Endothelial cell of umbilical vein (primary cell): Measurements from ENCODE around the gene ZBTB6.

Source experiments
- EZH2 ChIP-seq: IDR thresholded peaks from 2 replicates; pipeline ENCODE4 v1.6.1; 2012; ENCODE audit warnings: borderline replicate concordance, low read depth, mild to moderate bottlenecking, moderate library complexity, low read length, inconsistent platforms; ENCODE audit not compliant: severe bottlenecking
- JUN ChIP-seq: IDR thresholded peaks from 2 replicates; pipeline ENCODE4 v1.6.1; 2011; ENCODE audit warnings: borderline replicate concordance, low read depth; ENCODE audit not compliant: insufficient read length, insufficient read depth
- POLR2A ChIP-seq: IDR thresholded peaks from 2 replicates; pipeline ENCODE4 v1.6.1; 2012; ENCODE audit warnings: low read depth, mild to moderate bottlenecking, control low read depth, low read length
- POLR2AphosphoS5 ChIP-seq: IDR thresholded peaks from 2 replicates; pipeline ENCODE4 v1.6.1; 2012; ENCODE audit warnings: low read depth, mild to moderate bottlenecking, control low read depth, low read length, moderate library complexity; ENCODE audit not compliant: insufficient read depth
- TF ChIP-seq, protein P1 (sequence below), 2 donors: IDR thresholded peaks; 1 replicate in 1 of 2; 2 replicates in 1 of 2; pipeline ENCODE4 v1.5.1; 2011; ENCODE audit warnings: low read length in 2 of 2, mild to moderate bottlenecking in 2 of 2, moderate library complexity in 2 of 2, control low read depth in 1 of 2, inconsistent platforms in 1 of 2, low read depth in 1 of 2; ENCODE audit not compliant: insufficient read depth in 1 of 2; ENCODE audit errors: extremely low read depth in 1 of 2

- no peak for TF ChIP-seq JUN
- TF ChIP-seq EZH2: no peak
- TF ChIP-seq, protein P1, sequence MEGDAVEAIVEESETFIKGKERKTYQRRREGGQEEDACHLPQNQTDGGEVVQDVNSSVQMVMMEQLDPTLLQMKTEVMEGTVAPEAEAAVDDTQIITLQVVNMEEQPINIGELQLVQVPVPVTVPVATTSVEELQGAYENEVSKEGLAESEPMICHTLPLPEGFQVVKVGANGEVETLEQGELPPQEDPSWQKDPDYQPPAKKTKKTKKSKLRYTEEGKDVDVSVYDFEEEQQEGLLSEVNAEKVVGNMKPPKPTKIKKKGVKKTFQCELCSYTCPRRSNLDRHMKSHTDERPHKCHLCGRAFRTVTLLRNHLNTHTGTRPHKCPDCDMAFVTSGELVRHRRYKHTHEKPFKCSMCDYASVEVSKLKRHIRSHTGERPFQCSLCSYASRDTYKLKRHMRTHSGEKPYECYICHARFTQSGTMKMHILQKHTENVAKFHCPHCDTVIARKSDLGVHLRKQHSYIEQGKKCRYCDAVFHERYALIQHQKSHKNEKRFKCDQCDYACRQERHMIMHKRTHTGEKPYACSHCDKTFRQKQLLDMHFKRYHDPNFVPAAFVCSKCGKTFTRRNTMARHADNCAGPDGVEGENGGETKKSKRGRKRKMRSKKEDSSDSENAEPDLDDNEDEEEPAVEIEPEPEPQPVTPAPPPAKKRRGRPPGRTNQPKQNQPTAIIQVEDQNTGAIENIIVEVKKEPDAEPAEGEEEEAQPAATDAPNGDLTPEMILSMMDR (IDR thresholded peaks at IDR 0.05; ENCODE audit: extremely low read depth in 1 of 2, insufficient read depth in 1 of 2, low read depth in 1 of 2, low read length in 2 of 2): no peak
- TF ChIP-seq POLR2AphosphoS5: no peak
- TF ChIP-seq POLR2A: no peak
These were observed 17.6 kb upstream of the ZBTB6 start for GRCh38 chr9:122930541-122931225.
